ENCODE measurements around the gene NFE2L2.

Gene NFE2L2

DNA sequence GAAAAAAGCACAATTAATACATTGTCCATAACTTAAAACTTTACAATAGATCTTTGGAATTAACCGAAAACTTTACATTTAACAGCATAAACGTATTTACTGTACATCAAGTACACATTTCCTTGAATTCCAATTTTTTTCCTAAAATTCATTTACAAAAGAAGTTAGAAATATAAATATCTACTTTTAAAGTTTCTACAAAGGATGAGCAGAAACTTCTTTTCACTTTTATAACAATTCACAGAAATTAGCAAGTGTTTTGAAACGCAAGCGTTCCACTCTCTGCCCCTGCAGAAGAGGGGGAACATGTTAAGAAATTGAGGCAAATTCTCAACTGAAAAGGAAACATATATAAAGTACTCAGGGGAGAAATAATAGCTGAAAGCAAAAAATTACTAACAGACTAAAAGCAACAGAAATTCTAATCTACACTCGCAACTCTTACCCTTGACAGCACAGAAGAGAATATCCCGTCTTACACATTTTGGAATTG is 1.5 kb downstream of the NFE2L2 start:
- ATAC-seq (ENCODE audit: low read depth) (no peak), DNase-seq (ENCODE audit: low spot score) (no peak)
- no peaks in the 10 kb centered on the region for H3K27me3 ChIP-seq (ENCODE audit: insufficient read depth, poor library complexity, severe bottlenecking)
- H3K36me3 ChIP-seq (ENCODE audit: low read depth), result peaks cover 36% of the 10 kb centered on the region
- TF ChIP-seq CTCF (IDR thresholded peaks at IDR 0.05; ENCODE audit: poor library complexity, severe bottlenecking), result no peak
- H3K27ac ChIP-seq (ENCODE audit: poor library complexity, severe bottlenecking), result peak overlapping the region; percentile 90
- peaks cover 27% of the 10 kb centered on the region for H3K4me1 ChIP-seq (ENCODE audit: insufficient read depth, poor library complexity, severe bottlenecking)
- H3K4me3 ChIP-seq (ENCODE audit: severe bottlenecking), result peak overlapping the region; percentile 90
- H3K9me3 ChIP-seq (ENCODE audit: severe bottlenecking), result no peaks in the 10 kb centered on the region

DNA sequence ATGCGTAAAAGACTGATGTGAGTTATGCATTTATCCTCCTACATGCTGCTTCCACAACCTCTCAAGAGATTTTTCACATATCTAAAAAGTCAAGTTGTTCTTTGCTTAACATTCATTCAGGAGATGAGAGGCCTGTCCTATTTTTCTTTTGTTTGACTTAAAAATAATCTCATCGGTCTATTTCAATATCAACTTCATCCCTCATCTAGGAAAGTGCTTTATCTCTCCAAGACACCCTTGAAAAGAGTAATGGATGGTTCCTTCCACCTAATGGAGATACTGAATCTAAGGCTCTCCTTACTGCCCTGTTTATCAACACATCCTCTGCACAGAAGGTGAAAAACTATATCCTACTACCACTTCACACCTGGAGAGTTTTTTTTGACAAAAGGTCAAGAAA is 2.4 kb downstream of the NFE2L2 start:
- Histone ChIP-seq H3K4me1 (ENCODE audit: insufficient read depth, poor library complexity, severe bottlenecking) (peaks cover 35% of the 10 kb centered on the region), H3K4me3 (ENCODE audit: severe bottlenecking) (peak overlapping the region; percentile 90), H3K9me3 (ENCODE audit: severe bottlenecking) (no peaks in the 10 kb centered on the region), H3K27me3 (ENCODE audit: insufficient read depth, poor library complexity, severe bottlenecking) (no peaks in the 10 kb centered on the region), H3K36me3 (ENCODE audit: low read depth) (peaks cover 45% of the 10 kb centered on the region), H3K27ac (ENCODE audit: poor library complexity, severe bottlenecking) (peak overlapping the region; percentile 90)
- no peak for DNase-seq (ENCODE audit: low spot score)
- TF ChIP-seq CTCF (IDR thresholded peaks at IDR 0.05; ENCODE audit: poor library complexity, severe bottlenecking), result no peak
- ATAC-seq (ENCODE audit: low read depth), result no peak

DNA sequence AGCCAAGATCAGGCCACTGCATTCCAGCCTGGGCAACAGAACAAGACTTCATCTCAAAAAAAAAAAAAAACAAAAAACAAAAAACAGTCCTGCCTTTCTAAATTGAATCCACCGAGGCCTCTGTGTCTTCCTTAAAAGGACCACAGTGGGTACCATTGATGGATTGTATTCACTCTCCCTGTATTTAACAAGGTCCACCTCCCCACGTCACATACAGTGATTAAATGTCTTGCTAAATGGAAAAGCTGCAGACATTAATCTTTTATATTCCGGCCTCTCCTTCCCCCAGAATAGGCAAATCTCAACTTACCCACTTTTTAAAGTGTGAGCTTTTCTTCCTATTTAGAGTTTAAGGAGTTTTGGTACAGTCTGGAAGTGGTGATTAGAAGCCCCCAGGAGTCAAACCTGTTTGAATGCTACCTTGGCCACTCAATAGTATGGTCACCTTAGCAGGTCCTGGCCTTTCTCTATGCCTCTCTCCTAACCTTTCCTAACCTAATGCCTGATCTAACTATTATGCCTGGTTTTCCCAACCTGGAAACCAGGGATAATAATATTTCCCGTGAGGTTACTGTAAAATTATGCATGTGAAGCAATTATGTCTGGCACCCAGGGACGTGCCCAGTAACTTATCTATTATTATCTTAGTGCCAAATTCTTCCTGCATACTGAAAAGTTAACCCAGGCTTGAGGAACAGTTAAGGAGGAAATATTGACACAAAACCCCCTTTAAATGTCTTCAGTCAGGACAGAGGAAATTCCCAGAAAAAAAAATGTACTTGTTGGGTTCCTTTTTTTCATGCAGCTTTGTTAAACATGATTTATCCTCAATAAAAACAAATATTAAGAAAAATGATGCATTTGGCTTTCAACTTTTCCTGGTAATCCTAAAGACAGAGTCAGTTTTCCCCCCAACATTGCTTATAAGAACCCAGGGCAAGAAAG is 3.1 kb downstream of the NFE2L2 start:
- Histone ChIP-seq H3K27ac (ENCODE audit: poor library complexity, severe bottlenecking) (peak overlapping the region; percentile 90), H3K36me3 (ENCODE audit: low read depth) (peaks cover 45% of the 10 kb centered on the region), H3K9me3 (ENCODE audit: severe bottlenecking) (no peaks in the 10 kb centered on the region), H3K27me3 (ENCODE audit: insufficient read depth, poor library complexity, severe bottlenecking) (no peaks in the 10 kb centered on the region), H3K4me1 (ENCODE audit: insufficient read depth, poor library complexity, severe bottlenecking) (peaks cover 35% of the 10 kb centered on the region), H3K4me3 (ENCODE audit: severe bottlenecking) (peak overlapping the region; percentile 90)
- no peak for ATAC-seq (ENCODE audit: low read depth)
- no peak for DNase-seq (ENCODE audit: low spot score)
- TF ChIP-seq CTCF (IDR thresholded peaks at IDR 0.05; ENCODE audit: poor library complexity, severe bottlenecking), result no peak

GRCh38 chr2:177260379-177260778 is 4.1 kb downstream of the NFE2L2 start:
- no peak overlapping the region for H3K4me3 ChIP-seq (ENCODE audit: severe bottlenecking)
- no peak for TF ChIP-seq CTCF (IDR thresholded peaks at IDR 0.05; ENCODE audit: poor library complexity, severe bottlenecking)
- H3K27me3 ChIP-seq (ENCODE audit: insufficient read depth, poor library complexity, severe bottlenecking), result no peaks in the 10 kb centered on the region
- DNase-seq (ENCODE audit: low spot score), result no peak
- H3K27ac ChIP-seq (ENCODE audit: poor library complexity, severe bottlenecking), result no peak overlapping the region
- H3K9me3 ChIP-seq (ENCODE audit: severe bottlenecking), result no peaks in the 10 kb centered on the region
- peaks cover 31% of the 10 kb centered on the region for H3K4me1 ChIP-seq (ENCODE audit: insufficient read depth, poor library complexity, severe bottlenecking)
- no peak for ATAC-seq (ENCODE audit: low read depth)
- H3K36me3 ChIP-seq (ENCODE audit: low read depth), result peaks cover 52% of the 10 kb centered on the region

DNA sequence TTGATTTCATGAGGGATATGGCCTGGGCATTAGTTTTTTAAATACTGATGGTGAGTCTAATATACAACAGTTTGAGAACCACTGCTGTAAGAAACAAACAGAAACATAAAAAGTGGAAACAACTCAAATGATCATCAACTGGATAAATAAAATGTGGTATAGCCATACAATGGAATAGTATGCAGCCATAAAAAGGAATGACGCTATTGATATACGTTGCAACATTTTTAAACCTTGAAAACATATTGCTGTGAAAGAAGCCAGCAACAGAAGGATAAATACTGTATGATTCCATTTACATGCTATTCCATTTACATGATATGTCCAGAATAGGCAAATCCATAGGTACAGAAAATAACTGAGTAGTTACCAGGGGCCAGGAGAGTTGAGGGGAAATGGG is 6.5 kb downstream of the NFE2L2 start:
- no peaks in the 10 kb centered on the region for H3K9me3 ChIP-seq (ENCODE audit: severe bottlenecking)
- peak overlapping the region; percentile 10 for H3K27ac ChIP-seq (ENCODE audit: poor library complexity, severe bottlenecking)
- peaks cover 49% of the 10 kb centered on the region for H3K4me1 ChIP-seq (ENCODE audit: insufficient read depth, poor library complexity, severe bottlenecking)
- no peaks in the 10 kb centered on the region for H3K27me3 ChIP-seq (ENCODE audit: insufficient read depth, poor library complexity, severe bottlenecking)
- TF ChIP-seq CTCF (IDR thresholded peaks at IDR 0.05; ENCODE audit: poor library complexity, severe bottlenecking), result no peak
- ATAC-seq (ENCODE audit: low read depth) (no peak), DNase-seq (ENCODE audit: low spot score) (no peak)
- no peak overlapping the region for H3K4me3 ChIP-seq (ENCODE audit: severe bottlenecking)
- peaks cover 64% of the 10 kb centered on the region for H3K36me3 ChIP-seq (ENCODE audit: low read depth)
